Dermis blood vessel endothelial cell (primary cell): ENCODE results near the gene RLN3. TPM values are rescaled to one million over a fixed set of nuclear protein-coding genes. Genes with fewer than 3 reads are reported as not detected.
A peak's percentile ranks its signal among the peaks of the same experiment; 100 is the strongest.
"Not testable (repeated sequence)": the region's sequence is repeated elsewhere in the genome, so short reads cannot be mapped to it uniquely, and the experiment has no call there.

Experiments used
- DNase-seq: peaks from one replicate; pipeline ENCODE4 v3.0.0; 2010
- total RNA-seq: library from RNA; depleted of rRNA; stranded (reverse); fragments of >200 nt; gene quantifications from 2 replicates; pipeline ENCODE4 v1.2.3, GENCODE V29; 2014

Gene RLN3
- total RNA-seq, 1 donor from 2014 or later, result not detected

DNA sequence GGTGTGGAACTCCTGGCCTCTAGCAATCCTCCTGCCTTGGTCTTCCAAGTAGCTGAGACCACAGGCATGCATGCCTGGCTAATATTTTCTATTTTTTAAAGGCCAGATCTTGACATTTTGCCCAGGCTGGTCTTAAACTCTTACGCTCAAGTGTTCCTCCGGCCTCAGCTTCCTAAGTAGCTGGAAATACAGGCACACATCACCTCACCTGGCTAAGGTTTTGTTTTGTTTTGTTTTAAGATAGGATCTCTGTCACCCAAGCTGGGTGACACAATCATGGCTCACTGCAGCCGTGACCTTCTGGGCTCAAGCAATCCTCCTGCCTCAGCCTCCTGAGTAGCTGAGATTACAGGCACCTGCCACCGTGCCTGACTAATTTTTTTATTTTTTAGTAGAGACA is 5.5 kb upstream of the RLN3 start:
- no peak for DNase-seq

DNA sequence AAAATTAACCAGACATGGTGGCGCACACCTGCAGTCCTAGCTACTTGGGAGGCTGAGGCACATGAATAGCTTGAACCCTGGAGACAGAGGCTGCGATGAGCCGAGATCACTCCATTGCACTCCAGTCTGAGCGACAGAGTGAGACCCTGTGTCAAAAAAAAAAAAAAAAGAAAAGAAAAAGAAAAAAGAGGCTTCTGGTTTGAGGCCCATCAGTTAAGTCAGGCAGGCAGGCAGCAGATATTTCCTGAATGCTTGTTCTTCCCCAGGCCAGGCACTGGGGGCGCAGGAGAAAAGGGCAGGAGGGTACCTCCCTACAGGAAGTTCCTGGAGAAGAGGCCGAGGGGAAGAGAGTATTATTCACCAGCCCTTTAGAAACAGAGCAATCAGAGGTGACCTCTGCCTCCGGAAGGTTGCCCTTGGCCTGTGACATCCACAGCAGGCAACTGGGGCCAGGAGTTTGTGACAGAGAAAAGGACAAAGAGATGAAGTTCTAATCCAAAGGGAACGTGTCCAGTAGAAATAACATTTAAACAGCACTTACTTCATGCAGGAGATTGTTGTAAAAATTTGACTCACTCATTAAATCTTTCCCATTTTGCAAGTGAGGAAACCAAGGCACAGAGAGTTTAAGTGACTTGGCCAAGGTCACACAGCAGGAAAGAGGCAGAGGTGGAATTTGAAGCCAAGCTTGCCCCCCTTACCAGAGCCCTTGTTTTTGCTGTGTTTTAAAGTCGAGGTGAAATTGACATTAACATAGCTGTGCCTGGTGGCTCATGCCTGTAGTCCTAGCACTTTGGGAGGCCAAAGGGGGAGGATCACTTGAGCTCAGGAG is 4.3 kb upstream of the RLN3 start:
- DNase-seq, result peak; percentile 83

DNA sequence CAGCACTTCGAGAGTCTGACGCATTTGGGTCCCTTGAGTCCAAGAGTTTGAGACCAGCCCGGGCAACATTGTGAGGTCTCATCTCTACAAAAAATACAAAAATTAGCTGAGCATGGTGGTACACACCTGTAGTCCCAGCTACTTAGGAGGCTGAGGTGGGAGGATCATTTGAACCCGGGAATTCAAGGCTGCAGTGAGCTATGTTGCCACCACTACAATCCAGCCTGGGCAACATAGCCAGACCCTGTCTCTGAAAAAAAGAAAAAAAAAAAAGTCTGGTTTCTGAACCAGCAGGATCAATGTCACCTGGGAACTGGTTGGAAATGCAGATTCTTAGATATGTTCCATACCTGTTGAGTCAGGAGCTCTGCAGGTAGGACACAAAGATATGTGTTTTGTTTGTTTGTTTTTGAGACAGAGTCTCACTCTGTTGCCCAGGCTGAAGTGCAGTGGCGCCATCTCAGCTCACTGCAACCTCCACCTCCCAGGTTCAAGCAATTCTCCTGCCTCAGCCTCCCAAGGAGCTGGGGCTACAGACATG is 1.2 kb upstream of the RLN3 start:
- DNase-seq, result not testable (repeated sequence)

DNA sequence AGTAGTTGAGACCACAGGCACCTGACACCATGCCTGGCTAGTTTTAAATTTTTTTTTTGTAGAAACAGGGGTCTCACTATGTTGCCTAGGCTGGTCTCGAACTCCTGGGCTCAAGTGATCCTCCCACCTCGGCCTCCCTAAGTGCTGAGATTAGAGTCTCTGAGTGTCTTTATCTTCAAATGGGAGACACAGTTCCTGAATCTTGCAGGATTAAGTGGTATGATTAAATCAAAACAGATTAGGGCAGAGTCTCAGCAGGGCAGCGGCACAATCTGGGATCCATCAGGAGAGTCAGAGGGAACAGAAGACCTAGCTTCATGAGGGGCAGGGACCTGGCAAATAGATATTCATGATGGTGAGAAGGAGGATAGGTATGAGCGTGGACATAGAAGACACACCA is 953 bp downstream of the RLN3 start:
- no peak for DNase-seq

DNA sequence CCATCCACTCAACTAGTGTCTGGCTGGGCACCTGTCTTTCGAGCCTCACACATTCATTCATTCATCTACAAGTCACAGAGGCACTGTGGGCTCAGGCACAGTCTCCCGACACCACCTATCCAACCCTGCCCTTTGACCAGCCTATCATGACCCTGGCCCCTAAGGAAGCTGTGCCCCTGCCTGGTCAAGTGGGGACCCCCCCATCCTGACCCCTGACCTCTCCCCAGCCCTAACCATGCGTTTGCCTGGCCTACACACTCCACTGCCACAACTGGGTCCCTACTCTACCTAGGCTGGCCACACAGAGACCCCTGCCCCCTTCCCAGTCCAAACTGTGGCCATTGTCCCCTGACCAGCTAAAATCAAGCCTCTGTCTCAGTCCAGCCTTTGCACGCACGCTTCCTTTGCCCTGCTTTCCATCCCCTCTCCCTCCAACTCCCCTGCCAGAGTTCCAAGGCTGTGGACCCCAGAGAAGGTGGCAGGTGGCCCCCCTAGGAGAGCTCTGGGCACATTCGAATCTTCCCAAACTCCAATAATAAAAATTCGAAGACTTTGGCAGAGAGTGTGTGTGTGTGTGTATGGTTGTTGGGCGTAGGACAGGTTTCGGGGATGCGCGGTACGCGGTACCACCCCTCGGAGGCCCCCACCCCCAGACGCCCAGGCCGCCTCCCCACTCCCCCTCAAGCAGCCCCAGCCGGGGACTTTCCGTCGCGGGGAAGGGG is 3.2 kb downstream of the RLN3 start:
- DNase-seq, result no peak

DNA sequence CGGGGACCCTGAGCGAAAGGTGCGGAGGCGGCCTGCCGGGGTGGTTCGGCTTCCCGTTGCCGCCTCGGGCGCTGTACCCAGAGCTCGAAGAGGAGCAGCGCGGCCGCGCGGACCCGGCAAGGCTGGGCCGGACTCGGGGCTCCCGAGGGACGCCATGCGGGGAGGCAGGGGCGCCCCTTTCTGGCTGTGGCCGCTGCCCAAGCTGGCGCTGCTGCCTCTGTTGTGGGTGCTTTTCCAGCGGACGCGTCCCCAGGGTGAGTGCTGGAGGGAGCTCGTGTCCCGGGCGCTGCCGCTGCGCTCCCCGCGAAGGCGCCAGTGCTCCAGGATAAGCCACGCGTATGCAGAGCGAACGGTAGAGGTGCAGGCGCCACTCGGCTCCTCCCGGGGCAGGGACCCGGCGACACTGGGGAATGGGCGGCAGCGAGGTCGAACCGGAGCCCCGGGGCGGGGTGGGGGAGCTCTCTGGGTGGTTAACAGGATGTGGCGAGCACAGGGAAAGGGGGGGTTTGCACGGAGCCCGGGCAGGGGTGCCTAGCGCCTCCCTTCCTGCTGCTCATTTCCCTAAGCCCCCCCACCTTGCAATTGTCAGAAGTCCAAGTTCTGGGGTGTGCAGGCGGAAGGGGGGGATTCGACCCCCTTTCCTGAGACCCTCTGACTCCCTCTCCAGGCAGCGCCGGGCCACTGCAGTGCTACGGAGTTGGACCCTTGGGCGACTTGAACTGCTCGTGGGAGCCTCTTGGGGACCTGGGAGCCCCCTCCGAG is 4.0 kb downstream of the RLN3 start, which contains the start of gene IL27RA:
IL27RA (plus strand) TSS at position 44 of the 762 bp plus-strand sequence; CDS start at position 155, 111 bp downstream.
- DNase-seq, result peak; percentile 60

DNA sequence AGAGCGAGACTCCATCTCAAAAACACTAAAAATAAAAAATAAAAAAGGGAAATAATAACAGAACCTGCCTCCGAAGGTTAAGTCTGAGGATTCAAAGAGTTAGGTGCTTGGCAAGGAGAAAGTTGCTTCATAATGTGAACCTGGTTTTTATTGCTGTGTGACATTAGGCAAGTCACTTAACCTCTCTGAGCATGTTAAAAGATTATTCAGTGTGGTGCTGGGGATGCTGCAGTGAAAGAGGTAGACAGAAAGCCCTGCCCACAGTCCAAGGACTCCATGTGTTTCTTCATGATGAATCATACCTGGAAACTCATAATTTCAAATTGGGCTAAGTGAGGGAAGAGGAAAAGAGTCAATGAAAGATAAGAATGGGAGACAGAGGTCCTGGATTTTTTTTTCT is 6.0 kb downstream of the RLN3 start:
- no peak for DNase-seq

DNA sequence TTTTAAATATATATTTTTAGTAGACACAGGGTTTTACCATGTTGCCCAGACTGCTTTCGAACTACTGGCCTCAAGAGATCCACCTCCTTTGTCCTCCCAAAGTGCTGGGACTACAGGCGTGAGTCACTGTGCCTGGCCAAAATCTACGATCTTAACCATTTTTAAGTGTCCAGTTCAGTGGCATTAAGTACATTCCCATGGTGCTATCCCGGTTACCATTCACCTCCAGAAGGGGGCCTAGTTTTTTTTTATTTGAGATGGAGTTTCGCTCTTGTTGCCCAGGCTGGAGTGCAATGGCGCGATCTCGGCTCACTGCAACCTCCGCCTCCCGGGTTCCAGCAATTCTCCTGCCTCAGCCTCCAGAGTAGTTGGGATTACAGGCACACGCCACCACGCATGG is 7.2 kb downstream of the RLN3 start:
- not testable (repeated sequence) for DNase-seq

DNA sequence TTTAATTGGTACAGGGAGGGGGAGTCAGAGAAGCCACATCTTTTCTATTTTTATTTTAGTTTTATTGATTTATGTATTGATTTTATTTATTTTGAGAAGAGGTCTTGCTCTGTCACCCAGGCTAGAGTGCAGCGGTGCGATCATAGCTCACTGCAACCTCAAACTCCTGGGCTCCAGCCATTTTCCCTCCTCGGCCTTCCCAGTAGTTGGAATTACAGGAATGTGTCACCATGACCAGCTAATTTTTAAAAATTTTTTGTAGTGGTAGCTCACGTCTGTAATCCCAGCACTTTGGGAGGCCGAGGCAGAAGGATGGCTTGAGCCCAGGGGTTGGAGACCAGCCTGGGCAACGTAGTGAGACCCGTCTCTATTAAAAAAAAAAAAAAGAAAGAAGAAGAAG is 7.8 kb downstream of the RLN3 start:
- no peak for DNase-seq

DNA sequence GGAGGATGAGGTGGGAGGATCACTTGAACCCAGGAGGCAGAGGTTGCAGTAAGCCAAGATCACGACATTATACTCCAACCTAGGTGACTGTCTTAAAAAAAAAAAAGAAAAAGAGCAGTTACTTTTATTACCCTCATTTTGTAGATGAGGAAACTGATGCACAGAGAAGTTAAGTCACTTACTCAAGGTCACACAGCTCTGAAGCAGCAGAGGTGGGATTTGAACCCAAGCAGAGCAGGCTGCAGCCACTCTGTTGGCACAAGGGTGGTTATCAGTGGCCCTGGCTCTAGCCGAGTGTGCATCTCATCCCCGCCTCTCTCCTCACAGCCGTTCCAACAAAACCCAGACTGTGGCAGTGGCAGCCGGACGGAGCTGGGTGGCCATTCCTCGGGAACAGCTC is 11.2 kb downstream of the RLN3 start:
- no peak for DNase-seq

DNA sequence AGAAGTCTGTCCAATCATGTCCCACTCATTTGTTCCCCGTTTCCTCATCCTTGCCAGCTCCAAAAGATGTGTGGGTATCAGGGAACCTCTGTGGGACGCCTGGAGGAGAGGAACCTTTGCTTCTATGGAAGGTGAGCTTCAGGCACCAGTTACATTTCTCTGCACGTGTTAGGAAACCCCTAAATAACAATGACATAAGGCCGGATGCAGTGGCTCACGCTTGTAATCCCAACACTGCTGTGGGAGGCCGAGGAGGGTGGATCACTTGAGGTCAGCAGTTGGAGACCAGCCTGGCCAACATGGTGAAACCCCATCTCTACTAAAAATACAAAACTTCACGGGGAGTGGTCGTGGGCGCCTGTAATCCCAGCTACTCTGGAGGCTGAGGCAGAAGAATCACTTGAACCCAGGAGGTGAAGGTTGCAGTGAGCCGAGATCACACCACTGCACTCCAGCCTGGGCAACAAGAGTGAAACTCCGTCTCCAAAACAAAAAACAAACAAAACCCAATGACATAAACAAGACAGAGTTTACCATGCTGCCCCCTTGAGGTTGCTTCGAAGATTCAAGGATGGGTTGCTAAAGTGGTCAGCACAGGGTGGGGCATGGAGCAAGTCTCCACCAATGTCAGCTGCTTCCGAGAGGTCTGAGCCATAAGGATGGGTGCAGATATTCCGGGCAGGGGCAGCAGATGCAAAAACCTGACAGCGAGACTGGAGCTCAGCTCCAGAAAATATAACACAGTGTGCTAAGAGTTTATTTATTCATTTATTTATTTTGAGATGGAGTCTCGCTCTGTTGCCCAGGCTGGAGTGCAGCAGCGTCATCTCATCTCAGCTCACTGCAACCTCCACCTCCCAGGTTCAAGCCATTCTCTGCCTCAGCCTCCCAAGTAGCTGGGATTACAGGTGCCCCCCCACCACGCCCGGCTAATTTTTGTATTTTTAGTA is 15.0 kb downstream of the RLN3 start:
- DNase-seq, result peak; percentile 84

DNA sequence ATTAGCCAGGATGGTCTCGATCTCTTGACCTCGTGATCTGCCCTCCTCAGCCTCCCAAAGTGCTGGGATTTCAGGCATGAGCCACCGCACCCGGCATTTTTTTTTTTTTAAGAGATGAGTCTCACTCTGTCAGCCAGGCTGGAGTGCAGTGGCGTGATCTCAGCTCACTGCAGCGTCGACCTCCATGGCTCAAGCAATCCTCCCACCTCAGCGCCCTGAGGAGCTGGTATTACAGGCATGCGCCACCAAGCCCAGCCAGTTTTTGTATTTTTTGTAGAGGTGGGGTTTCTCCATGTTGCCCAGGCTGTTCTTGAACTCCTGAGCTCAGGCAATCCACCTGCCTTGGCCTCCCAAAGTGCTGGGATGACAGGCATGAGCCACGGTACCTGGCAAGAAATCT is 19.9 kb downstream of the RLN3 start:
- not testable (repeated sequence) for DNase-seq

DNA sequence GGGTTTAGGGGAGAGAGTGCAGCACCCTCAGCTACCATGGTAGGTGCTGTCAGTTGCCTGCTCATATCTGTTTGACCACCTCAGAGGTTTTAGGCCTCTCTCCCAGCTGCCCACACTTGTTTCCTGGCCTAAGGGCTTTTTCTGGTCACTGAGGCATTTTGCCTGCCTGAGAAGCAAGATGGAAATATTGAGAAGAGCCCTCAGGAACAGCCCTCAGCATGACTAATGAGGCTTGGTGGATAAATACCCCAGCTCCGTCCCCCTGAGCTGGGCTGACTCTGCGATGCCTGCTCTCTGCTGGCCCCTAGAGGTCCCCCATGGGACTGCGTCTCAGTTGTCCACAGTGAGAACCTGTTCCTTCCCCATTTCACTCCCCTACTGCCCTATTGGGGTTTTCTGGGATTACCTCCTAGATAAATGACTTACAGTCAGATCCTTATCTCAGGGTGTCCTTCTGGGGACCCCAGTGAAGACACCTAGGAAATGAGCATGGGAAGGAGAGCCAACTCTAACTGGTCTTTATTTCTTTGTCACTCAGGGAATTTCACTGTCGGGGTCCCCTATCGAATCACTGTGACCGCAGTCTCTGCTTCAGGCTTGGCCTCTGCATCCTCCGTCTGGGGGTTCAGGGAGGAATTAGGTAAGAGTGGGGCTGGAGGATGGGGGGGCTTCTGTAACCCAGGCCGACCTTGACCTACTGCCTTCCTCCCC is 20.6 kb downstream of the RLN3 start:
- peak; percentile 62 for DNase-seq

DNA sequence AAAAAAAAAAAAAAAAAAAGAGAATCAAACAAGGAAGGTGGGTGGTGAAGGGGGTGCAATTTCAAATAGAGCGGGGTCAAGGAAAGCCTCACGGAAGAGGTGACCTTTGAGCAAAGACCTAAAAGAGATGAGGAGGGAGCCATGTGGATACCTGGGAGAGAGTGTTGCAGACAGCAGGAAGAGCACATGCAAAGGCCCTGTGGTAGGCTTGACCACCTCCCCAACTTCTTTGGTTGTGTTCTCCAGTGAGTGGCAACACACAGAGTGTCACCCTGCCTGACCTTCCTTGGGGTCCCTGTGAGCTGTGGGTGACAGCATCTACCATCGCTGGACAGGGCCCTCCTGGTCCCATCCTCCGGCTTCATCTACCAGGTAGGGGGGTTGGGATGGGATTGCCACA is 22.6 kb downstream of the RLN3 start:
- no peak for DNase-seq

DNA sequence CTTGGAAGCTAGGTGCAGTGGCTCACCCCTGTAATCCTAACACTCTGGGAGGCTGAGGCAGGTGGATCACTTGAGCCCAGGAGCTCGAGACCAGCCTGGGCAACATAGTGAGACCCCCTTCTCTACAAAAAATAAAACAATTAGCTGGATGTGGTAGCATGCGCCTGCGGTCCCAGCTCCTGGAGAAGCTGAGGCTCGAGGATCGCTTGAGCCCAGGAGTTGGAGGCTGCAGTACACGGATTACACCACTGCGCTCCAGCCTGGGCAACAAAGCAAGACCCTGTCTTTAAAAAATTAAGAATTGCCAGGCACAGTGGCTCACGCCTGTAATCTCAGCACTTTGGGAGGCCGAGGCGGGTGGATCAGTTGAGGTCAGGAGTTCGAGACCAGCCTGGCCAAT is 23.0 kb downstream of the RLN3 start:
- DNase-seq, result not testable (repeated sequence)

DNA sequence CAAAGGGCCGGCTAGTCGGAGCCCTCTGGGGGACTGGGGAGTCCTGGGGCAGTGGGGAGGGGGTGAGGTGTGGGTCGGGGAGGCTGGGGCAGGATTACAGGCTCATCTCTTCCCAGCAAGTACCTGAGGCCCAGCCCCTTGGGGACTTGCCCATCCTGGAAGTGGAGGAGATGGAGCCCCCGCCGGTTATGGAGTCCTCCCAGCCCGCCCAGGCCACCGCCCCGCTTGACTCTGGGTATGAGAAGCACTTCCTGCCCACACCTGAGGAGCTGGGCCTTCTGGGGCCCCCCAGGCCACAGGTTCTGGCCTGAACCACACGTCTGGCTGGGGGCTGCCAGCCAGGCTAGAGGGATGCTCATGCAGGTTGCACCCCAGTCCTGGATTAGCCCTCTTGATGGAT is 24.0 kb downstream of the RLN3 start:
- no peak for DNase-seq

DNA sequence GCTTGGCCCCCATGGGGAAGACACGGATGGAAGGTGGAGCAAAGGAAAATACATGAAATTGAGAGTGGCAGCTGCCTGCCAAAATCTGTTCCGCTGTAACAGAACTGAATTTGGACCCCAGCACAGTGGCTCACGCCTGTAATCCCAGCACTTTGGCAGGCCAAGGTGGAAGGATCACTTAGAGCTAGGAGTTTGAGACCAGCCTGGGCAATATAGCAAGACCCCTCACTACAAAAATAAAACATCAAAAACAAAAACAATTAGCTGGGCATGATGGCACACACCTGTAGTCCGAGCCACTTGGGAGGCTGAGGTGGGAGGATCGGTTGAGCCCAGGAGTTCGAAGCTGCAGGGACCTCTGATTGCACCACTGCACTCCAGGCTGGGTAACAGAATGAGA is 24.5 kb downstream of the RLN3 start:
- no peak for DNase-seq

DNA sequence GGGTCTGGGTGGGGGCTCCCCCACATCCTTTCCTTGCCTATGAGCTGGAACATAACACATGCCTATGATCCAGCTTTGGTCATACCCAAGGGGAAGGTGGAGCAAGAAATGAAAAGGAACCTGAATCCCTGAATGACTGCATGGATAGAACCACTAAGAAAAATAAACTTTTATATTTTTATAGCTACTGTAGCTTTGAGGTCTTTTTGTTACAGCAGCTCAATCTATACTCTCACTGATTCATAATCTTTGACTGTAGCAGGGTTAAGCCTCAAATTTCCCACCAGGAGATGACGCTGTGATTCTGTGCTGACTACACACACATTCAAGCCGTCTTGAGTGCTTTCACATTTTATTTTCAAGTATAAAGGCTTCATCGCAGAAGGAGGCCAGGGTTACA is 25.1 kb downstream of the RLN3 start:
- no peak for DNase-seq

DNA sequence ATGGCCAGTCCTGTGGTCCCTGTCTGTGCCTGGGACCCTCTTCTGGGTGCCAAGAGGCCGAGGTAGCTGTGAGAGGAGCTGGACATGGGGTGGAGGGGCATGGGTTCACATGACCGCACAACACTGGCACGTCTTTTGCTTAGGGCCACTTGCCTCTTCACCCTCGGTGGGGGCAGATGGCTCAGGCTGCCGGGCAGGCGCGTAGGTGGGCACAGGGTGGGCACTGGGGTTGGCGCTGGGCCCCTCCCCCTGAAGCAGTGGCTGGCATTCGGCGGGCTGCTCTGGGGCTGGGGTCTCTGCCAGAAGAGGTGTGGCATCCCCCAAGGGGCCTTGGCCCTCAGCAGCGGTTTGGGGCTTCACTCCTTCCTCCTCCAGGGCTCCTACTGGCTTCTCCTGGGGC is 25.6 kb downstream of the RLN3 start:
- DNase-seq, result no peak

DNA sequence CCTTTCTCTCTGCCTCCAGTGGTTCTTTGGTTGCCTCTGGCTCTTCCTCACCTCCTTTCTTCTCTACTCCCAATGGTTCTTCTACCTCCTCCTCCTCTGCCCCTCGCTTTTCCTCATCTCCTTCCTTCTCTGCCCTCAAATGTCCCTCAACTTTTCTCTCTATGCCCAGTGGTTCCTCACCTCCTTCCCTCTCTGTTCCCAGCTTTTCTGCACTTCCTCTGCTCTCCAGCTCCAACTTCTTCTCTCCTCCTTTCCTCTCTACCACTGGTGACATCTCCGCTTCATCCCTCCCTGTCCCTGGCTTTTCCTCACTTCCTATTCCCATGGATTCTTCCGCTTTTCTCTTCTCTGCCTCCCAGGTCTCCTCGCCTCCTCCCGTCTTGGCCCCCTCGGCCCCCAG is 26.2 kb downstream of the RLN3 start:
- DNase-seq, result no peak

DNA sequence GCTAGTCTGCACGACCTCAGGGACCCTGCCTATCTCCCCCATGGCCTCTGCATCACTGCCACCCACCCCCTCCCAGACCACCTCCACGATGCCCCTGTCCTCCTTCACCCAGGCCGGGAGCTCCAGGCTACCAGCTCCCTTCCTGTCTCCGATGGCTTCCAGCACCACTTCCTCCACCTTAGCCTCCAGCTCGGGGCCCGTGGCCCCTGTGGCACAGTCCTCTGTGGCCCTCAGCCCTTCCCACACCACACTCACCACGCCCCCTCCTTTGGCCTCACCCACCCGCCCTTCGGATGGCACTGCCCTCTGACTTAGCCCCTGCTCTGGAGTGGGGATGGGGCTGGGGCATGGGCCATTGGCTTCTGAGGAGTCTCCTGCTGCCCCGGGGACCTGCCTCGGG is 26.8 kb downstream of the RLN3 start:
- DNase-seq, result no peak
